ENCODE measurements around the gene STKLD1. TPM values are rescaled to one million over a fixed set of nuclear protein-coding genes. Genes with fewer than 3 reads are reported as not detected.

The STKLD1 gene
- total and polyA plus RNA-seq, 4 donors = 0.40 to 3.1 (median 1.1) TPM

GRCh38 chr9:133361507-133362092, 14.6 kb upstream of the STKLD1 start:
- Histone ChIP-seq H3K27me3 (ENCODE audit: control insufficient read depth in 3 of 3, insufficient read depth in 3 of 3, low read length in 2 of 3) (no peaks in the 10 kb centered on the region), H3K4me1 (ENCODE audit: control insufficient read depth in 5 of 5, insufficient read depth in 5 of 5, low read length in 5 of 5) (peaks cover 3 to 30% (median 9%) of the 10 kb centered on the region in 5 donors), H3K36me3 (ENCODE audit: control insufficient read depth in 4 of 4, insufficient read depth in 4 of 4, low read length in 4 of 4) (peaks cover 16 to 60% (median 50%) of the 10 kb centered on the region in 4 donors), H3K9me3 (ENCODE audit: control insufficient read depth in 4 of 4, insufficient read depth in 3 of 4, low read length in 3 of 4) (no peaks in the 10 kb centered on the region), H3K4me3 (no peak overlapping the region), H3K27ac (ENCODE audit: low read depth in 1 of 2, low read length in 1 of 2) (no peak overlapping the region), H3K9ac (ENCODE audit: insufficient read depth in 1 of 2, low read length in 2 of 2) (no peak overlapping the region)
- no peak for TF ChIP-seq CTCF (IDR thresholded peaks at IDR 0.05; ENCODE audit: control extremely low read depth, extremely low read depth)
- DNase-seq = no peak
- ATAC-seq (ENCODE audit: insufficient read depth, low FRiP score) = no peak
- WGBS, 2 donors = 87 to 88% methylated on average over 13 of the region's 13 CpGs

GRCh38 chr9:133362359-133363044, 13.7 kb upstream of the STKLD1 start:
- ATAC-seq (ENCODE audit: insufficient read depth, low FRiP score) = no peak
- Histone ChIP-seq H3K4me1 (ENCODE audit: control insufficient read depth in 5 of 5, insufficient read depth in 5 of 5, low read length in 5 of 5) (peaks cover 0 to 27% (median 13%) of the 10 kb centered on the region in 5 donors), H3K27ac (ENCODE audit: low read depth in 1 of 2, low read length in 1 of 2) (no peak overlapping the region), H3K27me3 (ENCODE audit: control insufficient read depth in 3 of 3, insufficient read depth in 3 of 3, low read length in 2 of 3) (no peaks in the 10 kb centered on the region), H3K9ac (ENCODE audit: insufficient read depth in 1 of 2, low read length in 2 of 2) (peak overlapping the region in 1 of 2 donors; percentile 11), H3K36me3 (ENCODE audit: control insufficient read depth in 4 of 4, insufficient read depth in 4 of 4, low read length in 4 of 4) (peaks cover 16 to 69% (median 56%) of the 10 kb centered on the region in 4 donors), H3K4me3 (no peak overlapping the region), H3K9me3 (ENCODE audit: control insufficient read depth in 4 of 4, insufficient read depth in 3 of 4, low read length in 3 of 4) (no peaks in the 10 kb centered on the region)
- 91 to 92% methylated on average over 15 of the region's 15 CpGs for WGBS, 2 donors
- peak in 2 of 3 donors; percentile 47 to 59 for DNase-seq
- no peak for TF ChIP-seq CTCF (IDR thresholded peaks at IDR 0.05; ENCODE audit: control extremely low read depth, extremely low read depth)

- 93 to 95% methylated on average over 11 of the region's 11 CpGs for whole genome bisulfite sequencing, 2 donors
- DNase-seq (no peak), ATAC-seq (ENCODE audit: insufficient read depth, low FRiP score) (no peak)
- no peaks in the 10 kb centered on the region for H3K27me3 ChIP-seq (ENCODE audit: control insufficient read depth in 3 of 3, insufficient read depth in 3 of 3, low read length in 2 of 3)
- H3K4me3 ChIP-seq = no peak overlapping the region
- H3K36me3 ChIP-seq (ENCODE audit: control insufficient read depth in 4 of 4, insufficient read depth in 4 of 4, low read length in 4 of 4) = peaks cover 12 to 61% (median 45%) of the 10 kb centered on the region in 4 donors
- no peak overlapping the region for H3K27ac ChIP-seq (ENCODE audit: low read depth in 1 of 2, low read length in 1 of 2)
- no peaks in the 10 kb centered on the region for H3K9me3 ChIP-seq (ENCODE audit: control insufficient read depth in 4 of 4, insufficient read depth in 3 of 4, low read length in 3 of 4)
- H3K9ac ChIP-seq (ENCODE audit: insufficient read depth in 1 of 2, low read length in 2 of 2) = no peak overlapping the region
- peaks cover 0 to 27% (median 20%) of the 10 kb centered on the region in 5 donors for H3K4me1 ChIP-seq (ENCODE audit: control insufficient read depth in 5 of 5, insufficient read depth in 5 of 5, low read length in 5 of 5)
- TF ChIP-seq CTCF (IDR thresholded peaks at IDR 0.05; ENCODE audit: control extremely low read depth, extremely low read depth) = no peak
Observed at GRCh38 chr9:133366435-133366834, 9.7 kb upstream of the STKLD1 start.

All from lung (tissue), 12 donors.